Neuronal stem cell (in vitro differentiated cells): ENCODE results near the gene ARHGAP44.

Experiments used
- DNase-seq: peaks from one replicate; pipeline ENCODE4 v3.0.0-alpha.2; 2013; ENCODE audit warnings: low spot score
- H2AFZ ChIP-seq: one replicate; pipeline ENCODE4 v1.6.1; 2013; ENCODE audit warnings: mild to moderate bottlenecking, low read length, inconsistent platforms
- H2AK5ac ChIP-seq: 2 replicates; pipeline ENCODE4 v1.6.1; 2013; ENCODE audit warnings: low read depth, mild to moderate bottlenecking, inconsistent platforms, low read length, moderate library complexity, mixed read lengths
- H2BK120ac ChIP-seq: 2 replicates; pipeline ENCODE4 v1.6.1; 2013; ENCODE audit warnings: low read depth, mild to moderate bottlenecking, inconsistent platforms, low read length, moderate library complexity, mixed read lengths
- H2BK12ac ChIP-seq: one replicate; pipeline ENCODE4 v1.6.1; 2013; ENCODE audit warnings: low read length, inconsistent platforms
- H2BK15ac ChIP-seq: 2 replicates; pipeline ENCODE4 v1.6.1; 2013; ENCODE audit warnings: mild to moderate bottlenecking, low read length, inconsistent platforms, mixed read lengths
- H2BK5ac ChIP-seq: one replicate; pipeline ENCODE4 v1.6.1; 2013; ENCODE audit warnings: inconsistent platforms, mild to moderate bottlenecking, low read length, moderate library complexity
- H3K14ac ChIP-seq: one replicate; pipeline ENCODE4 v1.6.1; 2013; ENCODE audit warnings: low read length, inconsistent platforms
- H3K18ac ChIP-seq: 2 replicates; pipeline ENCODE4 v1.6.1; 2013; ENCODE audit warnings: low read length, inconsistent platforms
- H3K23ac ChIP-seq: 2 replicates; pipeline ENCODE4 v1.6.1; 2013; ENCODE audit warnings: low read depth, mild to moderate bottlenecking, mixed read lengths, low read length, inconsistent platforms; ENCODE audit not compliant: poor library complexity
- H3K27ac ChIP-seq: replicated peaks from 3 replicates; pipeline ENCODE4 v1.5.1; 2013; ENCODE audit warnings: low read length, inconsistent platforms
- H3K27me3 ChIP-seq, 3 experiments: 2 replicates each; pipeline ENCODE4 v1.6.1; 2013; ENCODE audit warnings: low read length in 3 of 3, mild to moderate bottlenecking in 2 of 3, inconsistent platforms in 1 of 3, low read depth in 1 of 3, mixed read lengths in 1 of 3, moderate library complexity in 1 of 3; ENCODE audit not compliant: control insufficient read depth in 3 of 3, insufficient read depth in 3 of 3
- H3K36me3 ChIP-seq, 2 donors: replicated peaks in 1 of 2; 2 replicates each; pipeline ENCODE4 v1.6.1; 2013; ENCODE audit warnings: low read length in 2 of 2; ENCODE audit not compliant: control insufficient read depth in 2 of 2, insufficient read depth in 2 of 2
- H3K4ac ChIP-seq: 2 replicates; pipeline ENCODE4 v1.6.1; 2013; ENCODE audit warnings: inconsistent platforms, mild to moderate bottlenecking, low read length, moderate library complexity
- H3K4me1 ChIP-seq, 2 donors: 1 replicate in 1 of 2; 2 replicates in 1 of 2; pipeline ENCODE4 v1.6.1; 2013; ENCODE audit warnings: low read length in 2 of 2, low read depth in 1 of 2; ENCODE audit not compliant: control insufficient read depth in 2 of 2, insufficient read depth in 1 of 2
- H3K4me2 ChIP-seq: one replicate; pipeline ENCODE4 v1.6.1; 2013; ENCODE audit warnings: mild to moderate bottlenecking, low read length, inconsistent platforms; ENCODE audit not compliant: insufficient read depth, poor library complexity, severe bottlenecking
- H3K4me3 ChIP-seq, 2 donors: 2 replicates each; pipeline ENCODE4 v1.5.1; 2013; ENCODE audit warnings: low read length in 2 of 2, mild to moderate bottlenecking in 2 of 2, inconsistent platforms in 1 of 2, moderate library complexity in 1 of 2
- H3K79me1 ChIP-seq: one replicate; pipeline ENCODE4 v1.6.1; 2013; ENCODE audit warnings: low read depth, mild to moderate bottlenecking, inconsistent platforms, low read length, moderate library complexity
- H3K9ac ChIP-seq: one replicate; pipeline ENCODE4 v1.6.1; 2013; ENCODE audit warnings: mild to moderate bottlenecking, low read depth, low read length, inconsistent platforms; ENCODE audit not compliant: poor library complexity
- H3K9me3 ChIP-seq, 2 donors: replicated peaks in 1 of 2; 2 replicates each; pipeline versions ENCODE3 to v1.6.1; 2013; ENCODE audit warnings: low read length in 2 of 2, mild to moderate bottlenecking in 2 of 2, inconsistent platforms in 1 of 2, low read depth in 1 of 2, mixed read lengths in 1 of 2, moderate library complexity in 1 of 2; ENCODE audit not compliant: control insufficient read depth in 2 of 2, insufficient read depth in 1 of 2
- H4K8ac ChIP-seq: one replicate; pipeline ENCODE4 v1.6.1; 2013; ENCODE audit warnings: low read depth, mild to moderate bottlenecking, inconsistent platforms, low read length, moderate library complexity
- H4K91ac ChIP-seq: one replicate; pipeline ENCODE4 v1.6.1; 2013; ENCODE audit warnings: low read length, low read depth, mild to moderate bottlenecking, inconsistent platforms; ENCODE audit not compliant: poor library complexity
- WGBS, 2 donors: extraction: QIAGEN DNeasy Blood & Tissue Kit; methylation state at CpG; one replicate each; pipeline ENCODE4 v1.1.7; 2013; ENCODE audit warnings: missing lambda C conversion rate in 2 of 2, mixed read lengths in 1 of 2; ENCODE audit not compliant: insufficient read length in 2 of 2, insufficient replicate concordance in 1 of 2; ENCODE audit errors: extremely low coverage in 2 of 2; 5-methylcytosine and 5-hydroxymethylcytosine counted together

The ARHGAP44 gene

GRCh38 chr17:12857592-12857991, 68.3 kb downstream of the ARHGAP44 start:
- H2BK15ac ChIP-seq, result no peak overlapping the region
- no peak overlapping the region for H2AK5ac ChIP-seq
- H3K4me2 ChIP-seq, result no peak overlapping the region
- H3K9ac ChIP-seq, result no peak overlapping the region
- no peak overlapping the region for H3K4me3 ChIP-seq
- no peak overlapping the region for H4K8ac ChIP-seq
- H3K27me3 ChIP-seq, result no peaks in the 10 kb centered on the region
- no peak overlapping the region for H2BK5ac ChIP-seq
- H3K9me3 ChIP-seq, result peaks cover 0 to 3% of the 10 kb centered on the region in 2 donors
- H3K4me1 ChIP-seq, result no peaks in the 10 kb centered on the region
- H3K23ac ChIP-seq, result no peak overlapping the region
- H2BK12ac ChIP-seq, result no peak overlapping the region
- H4K91ac ChIP-seq, result no peak overlapping the region
- H3K4ac ChIP-seq, result no peak overlapping the region
- H3K36me3 ChIP-seq, result no peaks in the 10 kb centered on the region
- no peak overlapping the region for H3K27ac ChIP-seq
- H2AFZ ChIP-seq, result no peak overlapping the region
- no peaks in the 10 kb centered on the region for H3K79me1 ChIP-seq
- no peak overlapping the region for H2BK120ac ChIP-seq
- DNase-seq, result no peak
- WGBS, 2 donors, result no CpG with 5 or more reads among the region's 2 CpGs
- no peak overlapping the region for H3K18ac ChIP-seq
- no peak overlapping the region for H3K14ac ChIP-seq

GRCh38 chr17:12859520-12859919, 70.2 kb downstream of the ARHGAP44 start:
- Histone ChIP-seq H3K4me1 (no peaks in the 10 kb centered on the region), H2BK120ac (no peak overlapping the region), H2BK5ac (no peak overlapping the region), H3K9ac (no peak overlapping the region), H3K9me3 (peaks cover 0 to 5% of the 10 kb centered on the region in 2 donors), H4K8ac (no peak overlapping the region), H3K14ac (no peak overlapping the region), H3K18ac (no peak overlapping the region), H2AK5ac (no peak overlapping the region), H3K36me3 (no peaks in the 10 kb centered on the region), H3K4me2 (no peak overlapping the region), H3K4me3 (no peak overlapping the region), H2BK12ac (no peak overlapping the region), H3K4ac (no peak overlapping the region), H3K27ac (no peak overlapping the region), H2AFZ (no peak overlapping the region), H3K79me1 (no peaks in the 10 kb centered on the region), H3K23ac (no peak overlapping the region), H2BK15ac (no peak overlapping the region), H3K27me3 (no peaks in the 10 kb centered on the region), H4K91ac (no peak overlapping the region)
- no CpG with 5 or more reads among the region's 9 CpGs for WGBS, 2 donors
- DNase-seq, result no peak

DNA sequence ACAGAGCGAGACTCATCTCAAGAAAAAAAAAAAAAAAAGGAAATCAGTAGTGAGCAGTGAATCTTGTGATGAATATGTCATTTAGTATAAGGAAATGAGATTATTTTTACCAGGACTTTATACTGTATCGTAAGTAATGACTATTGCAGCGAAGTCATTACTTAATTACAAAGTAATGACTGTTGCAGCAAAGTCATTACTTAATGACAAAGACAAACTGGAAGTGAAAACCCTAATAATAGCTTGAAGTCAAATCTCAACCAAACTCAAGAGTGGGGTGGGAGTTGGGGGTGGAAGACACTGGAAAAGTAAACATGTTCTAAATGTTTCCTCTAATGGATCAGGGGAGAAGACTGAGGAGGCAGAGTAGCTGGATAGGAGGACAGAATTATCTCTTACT, 76.5 kb downstream of the ARHGAP44 start:
- H3K79me1 ChIP-seq, result peaks cover 2% of the 10 kb centered on the region
- H2AK5ac ChIP-seq, result no peak overlapping the region
- no peaks in the 10 kb centered on the region for H3K4me1 ChIP-seq
- no peak overlapping the region for H2BK120ac ChIP-seq
- H3K14ac ChIP-seq, result no peak overlapping the region
- no CpG with 5 or more reads among the region's 3 CpGs for WGBS, 2 donors
- no peak overlapping the region for H2BK15ac ChIP-seq
- H2AFZ ChIP-seq, result no peak overlapping the region
- no peak overlapping the region for H3K4me3 ChIP-seq
- no peak overlapping the region for H3K23ac ChIP-seq
- peaks cover 0 to 2% of the 10 kb centered on the region in 2 donors for H3K9me3 ChIP-seq
- H3K36me3 ChIP-seq, result no peaks in the 10 kb centered on the region
- no peak overlapping the region for H3K18ac ChIP-seq
- H2BK5ac ChIP-seq, result no peak overlapping the region
- no peak for DNase-seq
- no peak overlapping the region for H3K4ac ChIP-seq
- no peak overlapping the region for H3K9ac ChIP-seq
- H4K8ac ChIP-seq, result no peak overlapping the region
- H4K91ac ChIP-seq, result no peak overlapping the region
- no peak overlapping the region for H2BK12ac ChIP-seq
- no peaks in the 10 kb centered on the region for H3K27me3 ChIP-seq
- H3K27ac ChIP-seq, result no peak overlapping the region
- H3K4me2 ChIP-seq, result no peak overlapping the region

GRCh38 chr17:12866244-12866643, 76.9 kb downstream of the ARHGAP44 start:
- Histone ChIP-seq H2BK15ac (no peak overlapping the region), H3K23ac (no peak overlapping the region), H3K18ac (no peak overlapping the region), H4K8ac (no peak overlapping the region), H3K36me3 (no peaks in the 10 kb centered on the region), H2BK12ac (no peak overlapping the region), H3K79me1 (peaks cover 2% of the 10 kb centered on the region), H2BK5ac (no peak overlapping the region), H3K9ac (no peak overlapping the region), H3K27me3 (no peaks in the 10 kb centered on the region), H3K4me1 (no peaks in the 10 kb centered on the region), H3K4me3 (no peak overlapping the region), H3K9me3 (peaks cover 0 to 2% of the 10 kb centered on the region in 2 donors), H2AFZ (no peak overlapping the region), H3K4me2 (no peak overlapping the region), H3K27ac (no peak overlapping the region), H3K14ac (no peak overlapping the region), H4K91ac (no peak overlapping the region), H2BK120ac (no peak overlapping the region), H2AK5ac (no peak overlapping the region), H3K4ac (no peak overlapping the region)
- WGBS, 2 donors, result no CpG with 5 or more reads among the region's 4 CpGs
- no peak for DNase-seq
